SK-N-MC (cell line): Measurements from ENCODE around the gene IDUA.

Source experiments
- DNase-seq: peaks from one replicate; pipeline ENCODE4 v3.0.0-alpha.2; 2011; ENCODE audit warnings: low read depth, low spot score
- H3K27ac ChIP-seq: fragments of 200-600 bp; sonication (generic); 2 replicates; pipeline ENCODE4 v1.5.1; 2016; ENCODE audit warnings: mixed run types
- H3K36me3 ChIP-seq: fragments of 200-600 bp; sonication (generic); 2 replicates; pipeline ENCODE4 v1.6.1; 2017; ENCODE audit warnings: antibody characterized with exemption, low read length, mixed read lengths; ENCODE audit not compliant: insufficient read depth
- H3K4me3 ChIP-seq: fragments of 200-600 bp; sonication (generic); 2 replicates; pipeline ENCODE4 v1.5.1; 2016
- H3K9ac ChIP-seq: fragments of 200-600 bp; sonication (generic); 2 replicates; pipeline ENCODE4 v1.8.0; 2017; ENCODE audit warnings: mixed run types, mixed read lengths; ENCODE audit not compliant: insufficient read length
- H3K9me3 ChIP-seq: fragments of 200-600 bp; sonication (generic); 2 replicates; pipeline ENCODE4 v1.6.1; 2017; ENCODE audit warnings: low read depth, mild to moderate bottlenecking, antibody characterized with exemption, low read length, moderate library complexity, mixed read lengths
- EZH2 ChIP-seq: fragments of 200-600 bp; sonication (generic); IDR thresholded peaks from one replicate; pipeline ENCODE4 v1.6.1; 2017; ENCODE audit warnings: antibody characterized with exemption
- FOXP2 ChIP-seq: optimal IDR thresholded peaks from 2 replicates; pipeline ENCODE3; 2011; ENCODE audit warnings: mild to moderate bottlenecking, moderate library complexity; ENCODE audit not compliant: insufficient read depth; ENCODE audit errors: extremely low read length, control extremely low read depth
- POLR2AphosphoS5 ChIP-seq: IDR thresholded peaks from 2 replicates; pipeline ENCODE4 v1.6.1; 2012; ENCODE audit warnings: mild to moderate bottlenecking, low read depth, low read length, borderline replicate concordance

IDUA gene

DNA sequence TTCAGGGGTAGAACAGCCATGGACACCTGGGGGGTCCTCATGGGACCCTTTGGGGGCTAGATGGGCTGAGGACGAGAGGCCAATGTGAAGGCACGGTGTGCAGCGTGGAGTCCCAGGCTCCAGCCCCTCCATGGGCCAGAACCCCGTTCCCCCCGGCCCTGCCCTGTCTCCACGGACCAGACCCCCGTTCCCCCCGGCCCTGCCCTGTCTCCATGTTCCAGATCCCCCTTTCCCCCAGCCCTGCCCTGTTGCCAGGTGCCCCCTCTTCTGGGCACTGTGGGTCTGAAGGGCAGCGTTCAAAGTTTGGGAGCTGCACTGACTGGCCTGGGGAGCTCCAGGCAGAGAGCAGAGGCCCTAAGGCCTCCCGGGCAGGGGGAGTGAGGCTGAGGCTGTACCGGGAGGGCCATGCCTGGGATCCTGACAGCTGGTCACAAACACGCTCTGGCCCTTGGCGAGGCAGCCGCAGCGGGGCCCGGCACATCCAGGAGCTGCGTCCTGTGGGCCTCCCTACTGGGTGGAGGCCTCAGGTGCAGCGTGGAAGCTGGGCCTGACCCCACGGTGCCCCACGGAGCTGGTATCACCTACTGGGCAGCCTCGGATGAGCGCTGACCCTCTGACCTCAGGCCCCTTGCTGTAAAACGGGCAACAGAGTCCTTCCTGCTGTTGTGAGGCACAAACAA, 22.4 kb upstream of the IDUA start:
- no peak overlapping the region for H3K4me3 ChIP-seq
- H3K9me3 ChIP-seq = no peaks in the 10 kb centered on the region
- TF ChIP-seq POLR2AphosphoS5 = no peak
- TF ChIP-seq FOXP2 = no peak
- no peak for TF ChIP-seq EZH2
- H3K36me3 ChIP-seq = no peaks in the 10 kb centered on the region
- no peak for DNase-seq
- H3K9ac ChIP-seq = no peak overlapping the region
- no peak overlapping the region for H3K27ac ChIP-seq

GRCh38 chr4:965048-965765, 21.6 kb upstream of the IDUA start:
- DNase-seq = no peak
- no peak overlapping the region for H3K4me3 ChIP-seq
- no peak overlapping the region for H3K9ac ChIP-seq
- no peaks in the 10 kb centered on the region for H3K9me3 ChIP-seq
- no peak for TF ChIP-seq FOXP2
- TF ChIP-seq EZH2 = no peak
- no peak for TF ChIP-seq POLR2AphosphoS5
- H3K36me3 ChIP-seq = no peaks in the 10 kb centered on the region
- H3K27ac ChIP-seq = no peak overlapping the region

GRCh38 chr4:965766-966134, 21.1 kb upstream of the IDUA start:
- no peak for DNase-seq
- H3K9ac ChIP-seq = no peak overlapping the region
- H3K4me3 ChIP-seq = no peak overlapping the region
- no peak overlapping the region for H3K27ac ChIP-seq
- no peaks in the 10 kb centered on the region for H3K36me3 ChIP-seq
- TF ChIP-seq EZH2 (no peak), FOXP2 (no peak), POLR2AphosphoS5 (no peak)
- H3K9me3 ChIP-seq = no peaks in the 10 kb centered on the region

GRCh38 chr4:966266-967112, 20.4 kb upstream of the IDUA start:
- H3K27ac ChIP-seq = no peak overlapping the region
- DNase-seq = no peak
- H3K36me3 ChIP-seq = no peaks in the 10 kb centered on the region
- TF ChIP-seq EZH2 = no peak
- no peak for TF ChIP-seq POLR2AphosphoS5
- no peak for TF ChIP-seq FOXP2
- H3K9ac ChIP-seq = no peak overlapping the region
- H3K4me3 ChIP-seq = no peak overlapping the region
- H3K9me3 ChIP-seq = no peaks in the 10 kb centered on the region

DNA sequence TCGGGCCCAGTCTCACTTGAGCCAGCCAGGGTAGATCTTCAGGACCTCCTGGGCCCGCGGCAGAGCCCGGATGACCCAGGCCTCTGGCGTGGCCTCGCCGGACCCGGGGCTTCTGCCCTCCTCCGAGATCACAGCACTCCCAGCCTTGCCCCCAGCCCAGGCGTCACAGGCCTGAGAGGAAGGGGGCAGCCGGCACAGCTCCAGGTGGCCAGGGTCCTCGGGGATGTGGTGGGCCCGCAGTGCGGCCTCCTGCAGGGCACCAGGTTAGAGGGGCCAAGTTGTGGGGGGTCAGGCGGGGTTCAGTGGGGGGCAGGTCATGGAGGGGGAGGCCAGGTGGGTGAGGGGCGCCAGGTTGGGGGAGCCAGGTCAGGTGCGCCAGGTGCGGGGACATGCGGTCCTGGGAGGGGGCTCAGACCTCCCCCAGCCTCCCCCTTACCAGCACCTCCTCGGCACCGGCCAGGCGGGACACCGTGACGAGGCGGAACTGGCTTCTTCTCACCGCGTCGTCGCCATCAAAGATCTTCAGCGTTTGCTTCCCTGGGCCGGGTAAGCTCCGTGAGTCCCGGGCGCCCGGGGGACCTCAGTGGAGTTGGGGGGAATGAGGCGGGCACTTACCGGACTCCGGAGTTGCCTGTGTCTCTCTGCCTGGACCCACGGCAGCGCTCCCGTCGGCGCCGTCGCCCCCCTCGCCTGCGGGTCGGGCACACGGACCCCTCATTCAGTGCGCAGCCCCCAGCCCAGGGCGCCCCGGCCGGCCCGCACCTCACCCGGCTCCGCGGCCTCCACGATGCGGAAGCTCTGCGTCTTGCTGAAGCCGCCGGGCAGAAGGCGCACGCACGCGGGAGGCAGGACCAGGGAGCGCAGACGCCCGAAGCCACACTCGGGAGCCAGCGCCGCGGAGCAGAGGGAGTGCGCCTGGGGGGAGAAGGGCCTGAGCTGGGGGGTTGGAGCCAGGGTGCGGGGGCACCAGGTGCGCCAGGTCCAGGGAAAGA, 19.4 kb upstream of the IDUA start:
- no peaks in the 10 kb centered on the region for H3K36me3 ChIP-seq
- H3K9me3 ChIP-seq = no peaks in the 10 kb centered on the region
- TF ChIP-seq POLR2AphosphoS5 (no peak), FOXP2 (no peak)
- H3K9ac ChIP-seq = no peak overlapping the region
- H3K27ac ChIP-seq = no peak overlapping the region
- no peak for DNase-seq
- H3K4me3 ChIP-seq = no peak overlapping the region

- Histone ChIP-seq H3K4me3 (no peak overlapping the region), H3K9me3 (no peaks in the 10 kb centered on the region), H3K9ac (no peak overlapping the region), H3K27ac (no peak overlapping the region), H3K36me3 (no peaks in the 10 kb centered on the region)
- no peak for DNase-seq
- TF ChIP-seq FOXP2 = no peak
- TF ChIP-seq POLR2AphosphoS5 = no peak
- no peak for TF ChIP-seq EZH2
Measured at GRCh38 chr4:968221-968620, 18.6 kb upstream of the IDUA start.

DNA sequence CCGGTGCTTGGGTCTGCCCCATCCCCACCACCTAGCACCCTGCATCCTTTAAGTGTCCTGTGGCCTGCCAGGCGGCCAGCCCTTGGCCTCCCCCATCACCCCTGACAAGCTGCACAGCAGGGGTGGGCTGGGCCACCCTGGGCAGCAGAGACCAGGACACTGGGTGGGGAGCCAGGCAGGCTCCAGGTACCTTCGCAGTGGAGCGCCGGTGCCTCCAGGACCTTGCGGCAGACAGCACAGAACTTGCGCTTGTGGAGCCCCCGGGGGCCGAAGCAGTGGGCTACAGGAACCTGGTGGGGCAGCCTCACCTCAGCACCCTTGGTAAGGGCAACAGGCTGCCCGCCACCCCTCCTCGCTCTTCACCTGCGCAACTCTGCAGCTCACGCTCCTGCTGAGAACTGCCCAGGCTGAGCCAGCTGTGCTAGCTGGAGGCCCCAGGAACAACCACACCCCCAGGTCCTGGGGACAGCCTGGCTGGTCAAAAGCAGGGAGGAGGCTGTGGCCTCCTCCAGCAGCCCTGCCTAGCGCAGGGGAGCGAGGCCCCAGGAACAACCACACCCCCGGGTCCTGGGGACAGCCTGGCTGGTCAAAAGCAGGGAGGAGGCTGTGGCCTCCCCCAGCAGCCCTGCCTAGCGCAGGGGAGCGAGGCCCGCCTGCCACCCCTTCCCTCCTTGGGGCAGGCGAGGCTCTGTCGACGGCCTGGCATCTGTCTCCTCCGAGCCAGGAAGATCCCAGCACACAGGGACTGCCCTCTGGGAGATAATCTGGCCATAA, 18.0 kb upstream of the IDUA start:
- Histone ChIP-seq H3K9ac (no peak overlapping the region), H3K9me3 (no peaks in the 10 kb centered on the region), H3K36me3 (no peaks in the 10 kb centered on the region), H3K27ac (no peak overlapping the region), H3K4me3 (no peak overlapping the region)
- DNase-seq = no peak
- TF ChIP-seq EZH2 (no peak), FOXP2 (no peak), POLR2AphosphoS5 (no peak)
